ENCODE measurements around the gene PATL2. TPM values are rescaled to one million over a fixed set of nuclear protein-coding genes. Genes with fewer than 3 reads are reported as not detected.

Gene PATL2
- total and polyA plus RNA-seq, 7 donors, result 0.03 to 0.88 (median 0.23) TPM; not detected in 2

DNA sequence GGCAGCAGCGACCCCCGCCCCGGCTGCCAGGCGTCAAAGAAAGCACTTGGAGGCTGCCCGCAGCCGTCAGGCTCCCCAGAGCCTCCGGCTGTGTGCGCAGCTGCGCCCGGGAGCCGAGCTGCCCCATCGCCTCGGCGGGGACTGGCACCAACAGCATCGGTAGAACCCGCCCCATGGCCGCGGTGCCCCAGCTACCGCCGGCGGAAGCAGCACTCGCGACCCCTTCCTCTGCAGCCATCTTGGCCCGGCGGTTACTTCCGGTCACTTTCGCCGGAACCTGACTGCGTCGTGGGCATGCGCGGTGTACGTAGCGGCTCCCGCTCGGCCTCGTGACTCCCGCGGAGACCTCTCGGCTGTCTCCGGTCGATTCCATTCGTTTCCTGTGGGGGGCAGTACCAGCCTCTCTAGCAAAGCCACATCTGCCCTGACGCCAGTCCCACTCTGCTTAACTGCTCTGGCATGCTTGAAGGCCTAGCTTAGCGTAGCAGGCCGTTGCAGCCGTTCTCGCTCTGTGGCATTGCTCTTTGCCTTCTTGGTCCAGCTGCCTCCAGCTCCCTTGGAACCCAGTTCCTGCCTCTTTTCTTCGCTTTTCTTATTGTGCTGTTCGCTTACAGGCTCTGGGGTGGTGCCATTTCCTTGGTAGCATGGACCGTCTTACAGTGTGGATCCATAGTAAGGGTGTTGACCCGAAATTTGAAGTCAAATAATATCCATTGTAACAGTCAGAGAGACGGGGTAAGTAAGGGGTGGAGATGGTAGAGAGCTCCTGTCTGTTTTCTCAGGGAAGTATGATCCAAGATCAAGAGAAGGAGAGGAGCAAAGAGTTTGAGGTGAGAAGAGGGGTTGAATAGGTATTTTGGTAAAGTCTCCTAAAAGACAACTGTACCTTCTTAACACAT is 47.5 kb downstream of the PATL2 start, which contains the start of gene SPG11:
TSS of gene SPG11 (minus strand) at position 253 of the 899 bp plus-strand sequence. CDS start at position 238, 15 bp downstream.
- 6 to 8% (median 7%) methylated on average over 51 to 53 of the region's 53 CpGs for WGBS, 3 donors
- intact Hi-C loops (cut with DNase I), result loop anchor here (1.0 to 5.0 kb wide), 5 partner anchors 48 to 124 kb away; partner anchors contain the start of genes B2M (in 2 of the 2), PATL2 (in 2 of the 2) and TRIM69 (in 1 of the 2)
- H3K4me3 ChIP-seq, result peak within 1 kb of the TSS; percentile 82

DNA sequence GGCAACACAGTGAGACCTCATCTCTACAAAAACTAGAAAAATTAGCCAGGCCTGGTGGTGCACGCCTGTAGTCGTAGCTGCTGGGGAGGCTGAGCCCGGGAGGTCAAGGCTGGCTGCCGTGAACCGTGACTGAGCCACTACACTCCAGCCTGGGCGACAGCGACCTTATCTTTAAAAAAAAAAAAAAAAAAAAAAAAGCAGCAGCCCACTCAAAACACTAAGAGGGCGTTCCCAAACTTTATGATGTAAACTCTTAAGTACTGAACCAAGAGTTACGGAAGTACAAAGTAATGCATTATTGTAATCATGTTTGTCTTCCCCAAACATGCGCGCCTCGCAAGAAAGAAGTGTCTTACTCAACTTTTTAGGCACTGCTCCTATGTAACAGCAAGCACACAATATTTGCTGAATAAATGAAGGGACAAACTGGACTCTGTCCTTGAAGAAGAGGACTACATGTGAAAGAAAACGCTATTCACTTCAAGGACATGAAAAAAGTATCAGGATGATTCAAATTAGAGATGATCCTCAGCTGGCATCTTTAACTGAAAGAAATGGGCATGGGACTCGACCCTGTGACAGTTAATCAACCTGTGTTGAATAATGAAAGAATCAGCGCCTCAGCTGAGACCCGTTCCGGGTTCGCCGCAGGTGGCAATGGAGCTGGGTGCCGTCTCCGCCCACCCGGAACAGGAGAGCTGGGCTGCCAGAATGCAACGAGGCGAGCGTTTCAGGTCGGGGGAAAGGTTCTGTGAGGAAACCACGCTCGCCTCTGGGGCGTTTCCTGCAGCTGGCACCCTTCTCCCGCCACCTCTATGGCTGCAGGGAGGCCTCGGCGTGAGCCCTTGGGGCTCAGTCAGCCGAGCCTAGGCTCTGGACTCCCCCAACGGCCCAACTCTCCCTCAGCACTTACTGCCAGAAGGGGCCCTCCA is 48.4 kb downstream of the PATL2 start:
- 12 to 15% (median 15%) methylated on average over 33 to 34 of the region's 34 CpGs for WGBS, 3 donors
- DNase-seq, result peak; percentile 61 to 85
- peaks cover 0 to 22% of the 10 kb centered on the region in 2 donors for H3K36me3 ChIP-seq (ENCODE audit: insufficient read depth in 1 of 2, low read depth in 1 of 2)
- peak; percentile 64 to 83 (median 74) for ATAC-seq
- TF ChIP-seq, protein P1, sequence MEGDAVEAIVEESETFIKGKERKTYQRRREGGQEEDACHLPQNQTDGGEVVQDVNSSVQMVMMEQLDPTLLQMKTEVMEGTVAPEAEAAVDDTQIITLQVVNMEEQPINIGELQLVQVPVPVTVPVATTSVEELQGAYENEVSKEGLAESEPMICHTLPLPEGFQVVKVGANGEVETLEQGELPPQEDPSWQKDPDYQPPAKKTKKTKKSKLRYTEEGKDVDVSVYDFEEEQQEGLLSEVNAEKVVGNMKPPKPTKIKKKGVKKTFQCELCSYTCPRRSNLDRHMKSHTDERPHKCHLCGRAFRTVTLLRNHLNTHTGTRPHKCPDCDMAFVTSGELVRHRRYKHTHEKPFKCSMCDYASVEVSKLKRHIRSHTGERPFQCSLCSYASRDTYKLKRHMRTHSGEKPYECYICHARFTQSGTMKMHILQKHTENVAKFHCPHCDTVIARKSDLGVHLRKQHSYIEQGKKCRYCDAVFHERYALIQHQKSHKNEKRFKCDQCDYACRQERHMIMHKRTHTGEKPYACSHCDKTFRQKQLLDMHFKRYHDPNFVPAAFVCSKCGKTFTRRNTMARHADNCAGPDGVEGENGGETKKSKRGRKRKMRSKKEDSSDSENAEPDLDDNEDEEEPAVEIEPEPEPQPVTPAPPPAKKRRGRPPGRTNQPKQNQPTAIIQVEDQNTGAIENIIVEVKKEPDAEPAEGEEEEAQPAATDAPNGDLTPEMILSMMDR (IDR thresholded peaks at IDR 0.05), result no peak
- H3K4me1 ChIP-seq, result peaks cover 20% of the 10 kb centered on the region
- intact Hi-C loops (cut with DNase I), result loop anchor here (1.0 to 5.0 kb wide), 5 partner anchors 49 to 125 kb away; partner anchors contain the start of genes B2M (in 2 of the 2), PATL2 (in 2 of the 2) and TRIM69 (in 1 of the 2)
- peak overlapping the region; percentile 98 for H3K27ac ChIP-seq
- H3K4me3 ChIP-seq, result peak overlapping the region; percentile 82
- H3K9me3 ChIP-seq, result no peaks in the 10 kb centered on the region
- H3K27me3 ChIP-seq (ENCODE audit: insufficient read depth in 3 of 3, low read length in 2 of 3), result no peaks in the 10 kb centered on the region

More for the DNA sequence above, 47.5 kb downstream of the PATL2 start, which contains the start of gene SPG11:
- TF ChIP-seq, protein P1 (IDR thresholded peaks at IDR 0.05), result peak; percentile 95
- Histone ChIP-seq H3K9me3 (no peaks in the 10 kb centered on the region), H3K4me1 (peaks cover 20% of the 10 kb centered on the region), H3K36me3 (ENCODE audit: insufficient read depth in 1 of 2, low read depth in 1 of 2) (peaks cover 0 to 15% of the 10 kb centered on the region in 2 donors), H3K27ac (peak within 1 kb of the TSS; percentile 98), H3K27me3 (ENCODE audit: insufficient read depth in 3 of 3, low read length in 2 of 3) (peaks cover 0 to under 1% (median 0%) of the 10 kb centered on the region in 3 donors)
- ATAC-seq (peak; percentile 98 to 99 (median 98)), DNase-seq (peak; percentile 97 to 99)

DNA sequence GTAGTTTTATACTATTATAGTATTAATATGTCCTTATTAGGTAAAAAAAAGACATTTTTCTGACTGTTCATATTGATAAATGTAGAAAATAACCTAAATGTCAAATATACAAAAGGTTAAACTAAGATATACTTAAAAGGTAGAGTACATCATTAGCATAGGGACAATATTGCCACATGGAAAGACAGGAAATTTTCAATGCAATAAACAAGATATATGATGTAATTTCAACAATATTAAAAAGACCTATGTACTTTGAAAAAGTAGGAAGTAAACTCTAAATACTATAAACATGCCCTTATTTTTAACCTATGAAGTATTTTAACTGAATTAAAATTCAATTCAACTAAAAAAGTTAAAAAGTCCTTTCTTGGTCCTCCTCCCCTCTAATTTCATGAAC is 49.5 kb downstream of the PATL2 start:
- ATAC-seq (no peak), DNase-seq (no peak)
- H3K27me3 ChIP-seq (ENCODE audit: insufficient read depth in 3 of 3, low read length in 2 of 3), result no peaks in the 10 kb centered on the region
- intact Hi-C loops (cut with DNase I), result loop anchor here in 1 of 2 donors (5.0 kb wide), 2 partner anchors 51 to 126 kb away; partner anchors contain the start of genes B2M and PATL2
- peaks cover 0 to 27% of the 10 kb centered on the region in 2 donors for H3K36me3 ChIP-seq (ENCODE audit: insufficient read depth in 1 of 2, low read depth in 1 of 2)
- TF ChIP-seq, protein P1 (IDR thresholded peaks at IDR 0.05), result no peak
- H3K9me3 ChIP-seq, result no peaks in the 10 kb centered on the region
- peaks cover 28% of the 10 kb centered on the region for H3K4me1 ChIP-seq
- peak overlapping the region; percentile 82 for H3K4me3 ChIP-seq
- H3K27ac ChIP-seq, result peak overlapping the region; percentile 98

DNA sequence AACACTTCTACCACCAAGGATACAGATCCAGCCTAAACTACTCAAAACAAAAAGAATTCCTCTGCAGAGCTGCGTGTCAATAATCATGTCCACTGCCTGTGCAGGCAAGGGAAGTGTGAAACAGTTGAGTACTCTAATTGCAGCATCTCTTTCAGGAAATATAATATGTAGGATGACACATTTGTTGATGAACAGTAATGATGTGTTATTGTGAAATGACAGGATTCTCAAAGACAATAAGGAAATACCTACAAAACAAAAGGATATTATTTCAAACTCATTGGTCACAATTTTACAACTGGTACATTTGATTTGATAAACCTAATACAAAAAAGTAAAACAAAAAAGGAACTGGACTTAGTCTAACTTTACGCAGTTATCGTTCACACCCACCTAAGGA is 52.1 kb downstream of the PATL2 start:
- no peak overlapping the region for H3K27ac ChIP-seq
- DNase-seq (no peak), ATAC-seq (no peak)
- peaks cover 4 to 52% of the 10 kb centered on the region in 2 donors for H3K36me3 ChIP-seq (ENCODE audit: insufficient read depth in 1 of 2, low read depth in 1 of 2)
- no peak overlapping the region for H3K4me3 ChIP-seq
- intact Hi-C loops (cut with DNase I), result no loop called here
- WGBS, 3 donors, result 93 to 98% (median 98%) methylated on average over 3 of the region's 3 CpGs
- no peaks in the 10 kb centered on the region for H3K27me3 ChIP-seq (ENCODE audit: insufficient read depth in 3 of 3, low read length in 2 of 3)
- no peaks in the 10 kb centered on the region for H3K9me3 ChIP-seq
- peaks cover 33% of the 10 kb centered on the region for H3K4me1 ChIP-seq
- TF ChIP-seq, protein P1 (IDR thresholded peaks at IDR 0.05), result no peak

Measured in psoas muscle (tissue), 8 donors.